HL-60 (cell line): Measurements from ENCODE around the gene RAD50.

ENCODE experiments used
- POLR2AphosphoS5 ChIP-seq: IDR thresholded peaks from 2 replicates; pipeline ENCODE4 v1.6.1; 2012; ENCODE audit warnings: low read depth
- TF ChIP-seq, protein P1 (sequence below): IDR thresholded peaks from one replicate; pipeline ENCODE4 v1.5.1; 2011; ENCODE audit warnings: low read length, control low read depth, inconsistent platforms; ENCODE audit not compliant: insufficient read depth
- TF ChIP-seq, protein P2 (sequence below): IDR thresholded peaks from 2 replicates; pipeline ENCODE4 v1.6.1; 2012; ENCODE audit warnings: low read depth; ENCODE audit not compliant: insufficient replicate concordance

DNA sequence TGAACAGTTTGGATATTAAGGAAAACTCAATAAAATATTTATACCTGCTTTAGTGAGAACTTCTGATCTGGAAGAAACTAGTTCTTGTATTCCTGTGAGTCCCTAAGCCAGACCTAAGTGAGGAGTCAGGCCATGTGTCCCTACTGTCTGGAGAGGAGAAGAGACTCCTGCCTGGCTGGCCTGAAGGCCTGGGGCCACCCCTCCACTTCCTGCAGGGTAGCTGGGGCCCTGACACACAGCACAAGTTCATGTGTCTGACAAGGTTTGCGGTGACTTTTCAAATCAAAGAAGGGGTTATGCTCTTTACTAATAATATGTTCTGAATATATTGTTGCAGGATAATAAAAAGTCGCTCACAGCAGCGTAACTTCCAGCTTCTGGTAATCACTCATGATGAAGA is 85.1 kb downstream of the RAD50 start:
- TF ChIP-seq, protein P1, sequence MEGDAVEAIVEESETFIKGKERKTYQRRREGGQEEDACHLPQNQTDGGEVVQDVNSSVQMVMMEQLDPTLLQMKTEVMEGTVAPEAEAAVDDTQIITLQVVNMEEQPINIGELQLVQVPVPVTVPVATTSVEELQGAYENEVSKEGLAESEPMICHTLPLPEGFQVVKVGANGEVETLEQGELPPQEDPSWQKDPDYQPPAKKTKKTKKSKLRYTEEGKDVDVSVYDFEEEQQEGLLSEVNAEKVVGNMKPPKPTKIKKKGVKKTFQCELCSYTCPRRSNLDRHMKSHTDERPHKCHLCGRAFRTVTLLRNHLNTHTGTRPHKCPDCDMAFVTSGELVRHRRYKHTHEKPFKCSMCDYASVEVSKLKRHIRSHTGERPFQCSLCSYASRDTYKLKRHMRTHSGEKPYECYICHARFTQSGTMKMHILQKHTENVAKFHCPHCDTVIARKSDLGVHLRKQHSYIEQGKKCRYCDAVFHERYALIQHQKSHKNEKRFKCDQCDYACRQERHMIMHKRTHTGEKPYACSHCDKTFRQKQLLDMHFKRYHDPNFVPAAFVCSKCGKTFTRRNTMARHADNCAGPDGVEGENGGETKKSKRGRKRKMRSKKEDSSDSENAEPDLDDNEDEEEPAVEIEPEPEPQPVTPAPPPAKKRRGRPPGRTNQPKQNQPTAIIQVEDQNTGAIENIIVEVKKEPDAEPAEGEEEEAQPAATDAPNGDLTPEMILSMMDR: no peak
- TF ChIP-seq, protein P2, sequence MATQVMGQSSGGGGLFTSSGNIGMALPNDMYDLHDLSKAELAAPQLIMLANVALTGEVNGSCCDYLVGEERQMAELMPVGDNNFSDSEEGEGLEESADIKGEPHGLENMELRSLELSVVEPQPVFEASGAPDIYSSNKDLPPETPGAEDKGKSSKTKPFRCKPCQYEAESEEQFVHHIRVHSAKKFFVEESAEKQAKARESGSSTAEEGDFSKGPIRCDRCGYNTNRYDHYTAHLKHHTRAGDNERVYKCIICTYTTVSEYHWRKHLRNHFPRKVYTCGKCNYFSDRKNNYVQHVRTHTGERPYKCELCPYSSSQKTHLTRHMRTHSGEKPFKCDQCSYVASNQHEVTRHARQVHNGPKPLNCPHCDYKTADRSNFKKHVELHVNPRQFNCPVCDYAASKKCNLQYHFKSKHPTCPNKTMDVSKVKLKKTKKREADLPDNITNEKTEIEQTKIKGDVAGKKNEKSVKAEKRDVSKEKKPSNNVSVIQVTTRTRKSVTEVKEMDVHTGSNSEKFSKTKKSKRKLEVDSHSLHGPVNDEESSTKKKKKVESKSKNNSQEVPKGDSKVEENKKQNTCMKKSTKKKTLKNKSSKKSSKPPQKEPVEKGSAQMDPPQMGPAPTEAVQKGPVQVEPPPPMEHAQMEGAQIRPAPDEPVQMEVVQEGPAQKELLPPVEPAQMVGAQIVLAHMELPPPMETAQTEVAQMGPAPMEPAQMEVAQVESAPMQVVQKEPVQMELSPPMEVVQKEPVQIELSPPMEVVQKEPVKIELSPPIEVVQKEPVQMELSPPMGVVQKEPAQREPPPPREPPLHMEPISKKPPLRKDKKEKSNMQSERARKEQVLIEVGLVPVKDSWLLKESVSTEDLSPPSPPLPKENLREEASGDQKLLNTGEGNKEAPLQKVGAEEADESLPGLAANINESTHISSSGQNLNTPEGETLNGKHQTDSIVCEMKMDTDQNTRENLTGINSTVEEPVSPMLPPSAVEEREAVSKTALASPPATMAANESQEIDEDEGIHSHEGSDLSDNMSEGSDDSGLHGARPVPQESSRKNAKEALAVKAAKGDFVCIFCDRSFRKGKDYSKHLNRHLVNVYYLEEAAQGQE: no peak
- no peak for TF ChIP-seq POLR2AphosphoS5
